Measurements from ENCODE around the gene RNF31.

- TF ChIP-seq CTCF (IDR thresholded peaks at IDR 0.05; ENCODE audit: insufficient read depth, low read depth, low read length) (no peak), EZH2 (IDR thresholded peaks at IDR 0.05; ENCODE audit: insufficient read depth, low read length) (no peak)
Observed at GRCh38 chr14:24116128-24116814, 31.0 kb upstream of the RNF31 start.
